ENCODE measurements around the gene SIX2.

The SIX2 gene

DNA sequence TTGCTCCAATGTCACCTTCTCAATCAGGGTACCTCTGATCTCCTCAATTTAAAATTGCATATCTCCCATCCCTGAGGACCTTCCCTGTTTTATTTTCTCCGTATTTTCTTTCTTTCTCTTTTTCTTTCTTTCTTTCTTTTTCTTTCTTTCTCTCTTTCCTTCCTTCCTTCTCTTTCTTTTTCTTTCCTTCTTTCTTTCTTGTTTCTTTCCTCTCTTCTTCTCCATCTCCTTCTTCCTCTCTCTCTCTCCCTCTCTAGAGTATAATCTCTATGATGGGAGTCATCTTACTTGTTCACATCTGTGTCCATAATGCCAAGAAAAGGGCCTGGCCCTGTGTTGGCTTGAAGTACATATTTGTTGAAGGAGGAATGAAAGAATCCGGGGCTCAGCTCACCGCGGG lies 21.3 kb upstream of the SIX2 start:
- H3K27ac ChIP-seq = no peak overlapping the region
- no peak for TF ChIP-seq CTCF (conservative IDR thresholded peaks at IDR 0.05)

- no peak overlapping the region for H3K27ac ChIP-seq
- no peak for TF ChIP-seq CTCF (conservative IDR thresholded peaks at IDR 0.05)
Observed at GRCh38 chr2:45029215-45029614, 20.0 kb upstream of the SIX2 start.

GRCh38 chr2:45028276-45028675 lies 19.0 kb upstream of the SIX2 start:
- no peak overlapping the region for H3K27ac ChIP-seq
- no peak for TF ChIP-seq CTCF (conservative IDR thresholded peaks at IDR 0.05)

DNA sequence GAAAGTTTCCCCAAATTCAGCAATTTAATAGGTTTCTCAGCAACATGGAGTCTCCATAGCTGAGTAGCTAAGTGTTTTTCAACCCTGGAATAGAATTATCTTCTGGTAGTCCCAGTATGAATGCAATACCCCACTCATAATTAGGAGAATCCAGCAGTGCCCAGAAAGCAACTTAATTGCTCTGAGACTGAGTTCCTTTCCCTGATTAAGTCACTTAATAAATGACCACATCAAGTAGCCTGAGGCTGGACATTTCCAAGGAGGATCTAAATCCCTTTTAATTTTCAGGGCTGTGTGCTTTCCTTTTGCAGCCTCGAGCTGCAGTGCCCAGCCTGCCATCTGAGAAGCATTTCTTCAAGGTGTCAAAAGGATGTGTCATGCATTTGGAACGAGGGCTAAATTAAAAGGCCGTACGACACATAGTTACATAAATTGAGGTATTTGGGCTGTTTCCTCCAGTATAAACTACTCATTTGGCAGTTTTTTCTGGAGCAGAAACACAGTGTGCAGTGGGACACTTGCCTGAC lies 17.7 kb upstream of the SIX2 start:
- TF ChIP-seq CTCF (conservative IDR thresholded peaks at IDR 0.05) = no peak
- H3K27ac ChIP-seq = no peak overlapping the region

DNA sequence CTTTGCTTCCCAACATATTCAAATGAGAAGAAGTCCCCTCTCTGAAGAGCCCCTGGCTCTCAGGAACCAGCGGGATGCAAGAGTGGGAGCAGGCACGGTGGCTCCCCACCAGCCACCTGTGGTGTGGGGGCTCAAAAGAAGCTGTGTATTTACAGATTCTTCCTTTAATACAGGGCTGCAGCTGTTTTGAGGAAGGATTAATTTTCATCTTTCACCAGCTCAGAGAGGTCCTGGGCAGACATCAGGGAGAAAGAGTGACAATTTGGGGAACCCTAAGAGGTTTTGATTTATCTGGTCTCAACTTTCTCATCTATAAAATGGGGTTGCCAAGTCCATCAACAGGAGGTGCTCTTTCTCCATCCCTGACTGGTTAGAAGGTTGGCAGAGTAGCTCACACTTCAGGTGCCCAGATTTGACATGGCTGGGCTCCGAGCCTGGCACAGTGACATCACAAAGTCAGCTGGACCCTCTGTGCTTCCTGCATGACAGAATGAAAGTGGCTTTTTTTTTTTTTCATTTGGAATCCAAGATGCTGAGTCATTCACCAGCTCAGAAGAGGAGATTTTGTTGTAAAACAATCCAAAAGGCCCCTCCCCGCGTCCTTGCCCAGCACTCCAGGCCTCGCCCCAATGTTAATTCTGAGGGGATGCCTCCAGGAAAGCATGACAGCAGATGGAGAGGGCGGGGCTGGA lies 15.5 kb upstream of the SIX2 start:
- H3K27ac ChIP-seq = no peak overlapping the region
- no peak for TF ChIP-seq CTCF (conservative IDR thresholded peaks at IDR 0.05)

DNA sequence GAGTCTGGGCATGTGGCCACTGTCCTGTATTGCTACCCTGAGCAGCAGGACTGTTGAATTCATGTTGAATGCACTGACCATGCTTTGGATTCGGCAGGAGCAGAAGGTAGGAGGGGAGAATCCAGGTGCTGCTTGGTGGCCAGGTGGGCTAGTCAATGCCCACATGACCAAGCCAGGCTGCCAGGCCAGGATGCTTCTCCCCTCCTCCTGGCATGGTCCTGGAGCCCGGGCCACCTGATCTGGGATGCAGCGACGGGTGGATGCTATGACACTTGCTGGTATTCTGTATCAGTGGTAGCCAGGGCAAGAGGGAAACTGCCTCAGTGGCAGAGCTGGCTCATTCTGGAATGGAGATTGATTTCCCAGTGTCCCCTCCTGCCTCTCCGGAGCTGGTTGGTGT lies 14.8 kb upstream of the SIX2 start:
- no peak for TF ChIP-seq CTCF (conservative IDR thresholded peaks at IDR 0.05)
- H3K27ac ChIP-seq = no peak overlapping the region

DNA sequence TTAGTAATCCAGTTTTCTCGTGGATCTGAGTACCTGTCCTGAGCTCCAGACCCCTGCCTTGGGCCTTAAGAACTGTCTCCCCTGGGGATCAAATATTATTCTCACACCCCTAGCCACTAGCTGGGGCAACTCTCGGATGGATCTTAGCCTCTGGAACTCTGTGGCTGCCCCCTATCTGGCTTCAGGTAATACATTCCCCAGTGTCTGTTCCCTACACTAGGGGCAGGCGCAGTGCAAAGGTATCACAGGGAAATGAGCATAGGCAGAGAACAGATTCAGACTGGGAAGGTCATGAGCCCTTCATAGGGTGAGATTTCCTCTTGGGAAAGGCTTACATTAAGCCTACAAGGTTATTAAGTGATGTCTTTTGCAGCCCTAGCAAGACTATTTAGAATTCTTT lies 11.2 kb upstream of the SIX2 start:
- H3K27ac ChIP-seq = no peak overlapping the region
- TF ChIP-seq CTCF (conservative IDR thresholded peaks at IDR 0.05) = no peak
